ENCODE data around the gene UTS2R.
"Not testable (repeated sequence)": the region's sequence is repeated elsewhere in the genome, so short reads cannot be mapped to it uniquely, and the experiment has no call there.

- not testable (repeated sequence) for TF ChIP-seq CTCF, POLR2A (IDR thresholded peaks at IDR 0.05)
Observed at GRCh38 chr17:82359451-82360074, 12.0 kb upstream of the UTS2R start.

Measured in stomach (tissue), 4 donors.